Osteoblast (primary cell): ENCODE measurements around the gene CSRP3. TPM values are rescaled to one million over a fixed set of nuclear protein-coding genes. Genes with fewer than 3 reads are reported as not detected.

Experiments used
- DNase-seq: peaks from one replicate; pipeline ENCODE4 v3.0.0; 2011; ENCODE audit warnings: low spot score, mixed read lengths; ENCODE audit not compliant: insufficient read length; ENCODE audit errors: missing footprints
- H2AFZ ChIP-seq: 2 replicates; pipeline ENCODE4 v1.6.0; 2011; ENCODE audit warnings: mild to moderate bottlenecking, low read length
- H3K27ac ChIP-seq: 2 replicates; pipeline ENCODE4 v1.5.1; 2011; ENCODE audit warnings: mild to moderate bottlenecking, low read depth, low read length, moderate library complexity
- H3K27me3 ChIP-seq: 2 replicates; pipeline ENCODE4 v1.6.0; 2012; ENCODE audit warnings: mild to moderate bottlenecking, control low read depth, inconsistent platforms, low read length, moderate library complexity; ENCODE audit not compliant: insufficient read depth
- H3K36me3 ChIP-seq: 2 replicates; pipeline ENCODE4 v1.5.1; 2011; ENCODE audit warnings: mild to moderate bottlenecking, low read length, control low read depth, moderate library complexity; ENCODE audit not compliant: insufficient read depth
- H3K4me1 ChIP-seq: 2 replicates; pipeline ENCODE4 v1.5.1; 2011; ENCODE audit warnings: mild to moderate bottlenecking, low read length, control low read depth, moderate library complexity; ENCODE audit not compliant: insufficient read depth
- H3K4me2 ChIP-seq: 2 replicates; pipeline ENCODE4 v1.6.0; 2011; ENCODE audit warnings: mild to moderate bottlenecking, low read length; ENCODE audit not compliant: insufficient read depth
- H3K4me3 ChIP-seq: fragments of 200-600 bp; sonication (generic); 3 replicates; pipeline ENCODE4 v1.5.1; 2012; ENCODE audit warnings: mild to moderate bottlenecking, low read length, inconsistent platforms; ENCODE audit not compliant: insufficient read depth
- H3K79me2 ChIP-seq: 2 replicates; pipeline ENCODE4 v1.6.0; 2012; ENCODE audit warnings: mild to moderate bottlenecking, low read length, control low read depth, inconsistent platforms; ENCODE audit not compliant: insufficient read depth
- H3K9me3 ChIP-seq: 2 replicates; pipeline ENCODE4 v1.5.1; 2011; ENCODE audit warnings: low read depth, low read length, control low read depth
- H4K20me1 ChIP-seq: 2 replicates; pipeline ENCODE4 v1.6.0; 2012; ENCODE audit warnings: mild to moderate bottlenecking, low read length, control low read depth; ENCODE audit not compliant: insufficient read depth
- CTCF ChIP-seq: IDR thresholded peaks from 2 replicates; pipeline ENCODE4 v1.5.1; 2011; ENCODE audit warnings: mild to moderate bottlenecking, low read depth, low read length, moderate library complexity; ENCODE audit errors: extremely low read depth
- total RNA-seq: library from RNA; depleted of rRNA; stranded (reverse); fragments of >200 nt; gene quantifications from 2 replicates; pipeline ENCODE4 v1.2.3, GENCODE V29; 2012

CSRP3 gene
- not detected in 2 replicates for total RNA-seq

DNA sequence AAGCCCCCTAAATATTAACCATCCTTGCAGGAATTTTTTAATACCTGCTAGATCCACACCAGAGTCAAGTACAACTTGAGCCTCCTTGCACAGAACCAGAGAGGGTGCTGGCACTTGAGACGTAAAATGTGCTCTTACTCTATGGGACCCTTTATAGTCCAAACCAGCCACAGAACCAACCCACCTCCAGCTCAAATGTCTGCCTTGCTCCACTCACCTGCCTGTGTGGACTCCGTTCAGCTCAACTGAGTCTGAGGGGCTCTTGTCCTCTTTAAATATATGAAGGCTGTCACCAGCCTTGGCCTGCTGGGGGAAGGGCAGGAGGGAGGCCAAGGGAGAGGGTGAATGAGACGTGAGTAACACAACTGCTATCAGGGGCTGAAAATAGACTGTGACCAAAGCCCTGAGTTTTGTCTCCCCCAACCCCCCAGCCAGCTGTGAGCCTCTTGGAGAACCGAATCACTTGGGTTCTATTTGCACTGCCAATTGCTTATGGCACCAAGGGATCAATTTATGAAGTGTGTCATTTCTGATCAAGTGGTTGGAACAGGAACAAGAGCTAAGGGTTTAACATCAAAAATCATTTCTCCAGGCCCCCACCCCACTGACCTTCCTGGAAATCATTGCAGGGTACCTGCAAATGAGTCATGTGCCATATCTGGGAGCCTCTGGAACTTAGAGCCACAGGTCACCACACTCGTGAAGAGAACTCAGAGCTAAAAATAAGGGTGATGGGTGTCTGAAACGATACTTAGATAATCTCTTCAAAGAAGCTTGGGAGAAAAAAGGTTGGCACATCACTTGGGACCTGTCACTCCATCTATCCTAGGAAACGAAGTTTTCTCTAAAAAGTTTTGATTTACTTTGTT, at the start of gene CSRP3:
Gene CSRP3, minus strand, starts transcription at position 247 of the 869 bp plus-strand sequence. CDS start 9,535 bp downstream, outside the sequence.
- Histone ChIP-seq H3K79me2 (no peaks in the 10 kb centered on the region), H2AFZ (no peak within 1 kb of the TSS), H3K27me3 (peaks cover 25% of the 10 kb centered on the region), H3K27ac (no peak within 1 kb of the TSS), H3K4me3 (peak within 1 kb of the TSS; percentile 32), H3K4me2 (peak within 1 kb of the TSS; percentile 64), H3K4me1 (peaks cover 19% of the 10 kb centered on the region), H3K36me3 (no peaks in the 10 kb centered on the region), H3K9me3 (no peaks in the 10 kb centered on the region), H4K20me1 (no peaks in the 10 kb centered on the region)
- DNase-seq = no peak
- no peak for TF ChIP-seq CTCF

- no peak overlapping the region for H3K27ac ChIP-seq
- peaks cover 23% of the 10 kb centered on the region for H3K27me3 ChIP-seq
- H3K36me3 ChIP-seq = no peaks in the 10 kb centered on the region
- no peak overlapping the region for H2AFZ ChIP-seq
- H3K9me3 ChIP-seq = no peaks in the 10 kb centered on the region
- no peak for TF ChIP-seq CTCF
- no peak for DNase-seq
- H3K79me2 ChIP-seq = no peaks in the 10 kb centered on the region
- no peak overlapping the region for H3K4me2 ChIP-seq
- no peaks in the 10 kb centered on the region for H4K20me1 ChIP-seq
- H3K4me1 ChIP-seq = no peaks in the 10 kb centered on the region
- no peak overlapping the region for H3K4me3 ChIP-seq
Measured at GRCh38 chr11:19251577-19251976, 49.8 kb upstream of the CSRP3 start.

DNA sequence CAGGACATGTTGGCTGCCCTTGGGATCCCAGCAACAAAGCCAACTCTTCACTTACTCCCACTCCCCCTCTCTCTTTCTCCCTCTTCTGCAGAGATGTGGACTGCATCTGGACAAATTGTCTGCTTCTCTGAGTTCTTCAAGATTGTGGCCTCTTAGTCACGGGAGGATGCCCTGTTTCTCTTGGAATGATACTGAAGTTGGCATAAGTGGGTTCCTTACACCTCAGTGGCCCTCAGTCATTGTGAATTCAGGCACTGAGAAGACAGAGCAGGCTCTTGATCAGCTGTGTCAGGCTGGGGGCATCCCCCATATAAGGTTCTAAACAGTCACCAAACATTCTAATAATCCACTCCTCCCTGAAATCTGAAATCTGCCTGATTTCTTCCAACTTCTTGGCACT, 45.0 kb upstream of the CSRP3 start:
- H2AFZ ChIP-seq = no peak overlapping the region
- no peak for TF ChIP-seq CTCF
- H3K4me3 ChIP-seq = no peak overlapping the region
- H3K4me2 ChIP-seq = no peak overlapping the region
- H4K20me1 ChIP-seq = no peaks in the 10 kb centered on the region
- H3K27me3 ChIP-seq = peaks cover 24% of the 10 kb centered on the region
- no peaks in the 10 kb centered on the region for H3K9me3 ChIP-seq
- DNase-seq = peak; percentile 65
- H3K4me1 ChIP-seq = peaks cover 4% of the 10 kb centered on the region
- no peak overlapping the region for H3K27ac ChIP-seq
- no peaks in the 10 kb centered on the region for H3K36me3 ChIP-seq
- no peaks in the 10 kb centered on the region for H3K79me2 ChIP-seq

GRCh38 chr11:19245351-19245750, 43.6 kb upstream of the CSRP3 start:
- no peak overlapping the region for H3K27ac ChIP-seq
- H3K27me3 ChIP-seq = peaks cover 22% of the 10 kb centered on the region
- no peaks in the 10 kb centered on the region for H3K9me3 ChIP-seq
- no peak overlapping the region for H3K4me3 ChIP-seq
- no peaks in the 10 kb centered on the region for H4K20me1 ChIP-seq
- TF ChIP-seq CTCF = no peak
- no peak overlapping the region for H3K4me2 ChIP-seq
- no peak overlapping the region for H2AFZ ChIP-seq
- H3K4me1 ChIP-seq = peaks cover 4% of the 10 kb centered on the region
- DNase-seq = no peak
- no peaks in the 10 kb centered on the region for H3K36me3 ChIP-seq
- H3K79me2 ChIP-seq = peaks cover 2% of the 10 kb centered on the region
